PFSK-1 (cell line): Measurements from ENCODE around the gene PCYT1B. TPM values are rescaled to one million over a fixed set of nuclear protein-coding genes. Genes with fewer than 3 reads are reported as not detected.

Experiments used
- FOXP2 ChIP-seq: optimal IDR thresholded peaks from 2 replicates; pipeline ENCODE3; 2011; ENCODE audit warnings: borderline replicate concordance, control low read depth, inconsistent platforms; ENCODE audit not compliant: insufficient read depth; ENCODE audit errors: extremely low read length, extremely low read depth
- POLR2AphosphoS5 ChIP-seq: IDR thresholded peaks from 2 replicates; pipeline ENCODE4 v1.6.1; 2012; ENCODE audit warnings: low read depth, mild to moderate bottlenecking, control low read depth, low read length, moderate library complexity
- REST ChIP-seq, 2 experiments: IDR thresholded peaks; 2 replicates each; pipeline versions ENCODE4 v1.6.1 to v1.8.0; 2011 to 2012; ENCODE audit warnings: low read depth in 2 of 2, low read length in 2 of 2, control low read depth in 1 of 2, inconsistent platforms in 1 of 2, mild to moderate bottlenecking in 1 of 2, moderate library complexity in 1 of 2; ENCODE audit not compliant: insufficient read depth in 1 of 2
- SIN3A ChIP-seq: IDR thresholded peaks from 2 replicates; pipeline ENCODE4 v1.6.1; 2012; ENCODE audit warnings: mild to moderate bottlenecking, low read length, moderate library complexity, borderline replicate concordance; ENCODE audit not compliant: insufficient read depth
- TAF1 ChIP-seq: IDR thresholded peaks from 2 replicates; pipeline ENCODE4 v1.6.1; 2012; ENCODE audit warnings: low read length, control low read depth, borderline replicate concordance; ENCODE audit not compliant: insufficient read depth
- polyA plus RNA-seq: library from polyadenylated mRNA; unstranded; fragments of >200 nt; gene quantifications from one replicate; pipeline ENCODE4 v1.2.1, GENCODE V29; 2012; ENCODE audit warnings: low read depth, missing spikeins; ENCODE audit not compliant: insufficient read length

The PCYT1B gene
- polyA plus RNA-seq, result not detected

DNA sequence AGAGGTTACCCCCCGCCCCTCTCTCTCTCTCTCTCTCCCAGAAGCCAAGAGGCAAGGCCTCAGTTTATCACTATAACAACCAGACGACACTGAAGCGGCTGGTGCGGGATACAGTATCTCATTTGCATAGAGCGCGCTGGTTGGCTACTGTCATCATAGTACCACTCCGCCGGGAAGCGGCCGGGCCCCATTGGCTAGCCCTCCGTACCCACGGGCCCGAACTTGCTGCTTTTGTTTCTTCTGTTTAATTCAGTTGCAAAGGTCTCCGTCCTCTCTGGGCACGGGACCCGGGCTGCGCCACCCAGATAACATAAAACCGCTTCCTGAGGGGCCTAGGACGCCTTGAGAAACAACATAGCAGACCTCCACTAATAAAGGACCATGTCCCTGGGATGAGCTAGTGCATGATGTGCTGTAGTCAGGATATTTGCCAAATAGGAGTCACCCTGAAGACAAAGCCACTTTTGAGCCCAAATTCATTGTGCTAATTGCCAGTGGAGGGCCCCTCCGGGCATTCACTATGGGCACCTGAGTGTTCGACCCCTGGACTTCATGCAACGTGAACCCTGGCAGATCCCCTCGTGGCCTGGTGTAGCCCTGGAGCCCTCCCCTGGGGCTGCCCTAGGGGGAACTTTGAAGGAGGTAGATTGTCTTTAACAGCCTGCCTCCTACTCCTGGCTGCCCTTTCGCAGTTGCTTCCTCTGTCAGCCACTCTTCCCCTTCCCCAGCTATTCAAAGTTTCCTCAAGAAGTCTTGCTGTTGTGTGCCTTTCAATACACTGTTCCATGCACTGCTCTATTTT lies at the start of gene PCYT1B:
Gene PCYT1B (minus strand): TSS at position 91 of the 802 bp plus-strand sequence. CDS start 242 bp downstream, outside the sequence.
- no peak for TF ChIP-seq REST (IDR thresholded peaks at IDR 0.05; ENCODE audit: insufficient read depth in 1 of 2, low read depth in 2 of 2, low read length in 2 of 2)
- no peak for TF ChIP-seq TAF1
- TF ChIP-seq SIN3A, result no peak
- no peak for TF ChIP-seq POLR2AphosphoS5
- TF ChIP-seq FOXP2, result no peak

GRCh38 chrX:24696294-24696693 lies 49.1 kb upstream of the PCYT1B start:
- TF ChIP-seq POLR2AphosphoS5, result no peak
- TF ChIP-seq FOXP2, result no peak
- TF ChIP-seq TAF1, result no peak
- no peak for TF ChIP-seq REST (IDR thresholded peaks at IDR 0.05; ENCODE audit: insufficient read depth in 1 of 2, low read depth in 2 of 2, low read length in 2 of 2)
- TF ChIP-seq SIN3A, result no peak

- TF ChIP-seq SIN3A (no peak), REST (IDR thresholded peaks at IDR 0.05; ENCODE audit: insufficient read depth in 1 of 2, low read depth in 2 of 2, low read length in 2 of 2) (no peak), FOXP2 (no peak), TAF1 (no peak), POLR2AphosphoS5 (no peak)
Measured at GRCh38 chrX:24694825-24695224, 47.7 kb upstream of the PCYT1B start.

GRCh38 chrX:24693453-24694202 lies 46.5 kb upstream of the PCYT1B start, which contains the start of gene POLA1:
TSS of gene POLA1 (plus strand) at chrX:24693918. CDS start at chrX:24693962, 44 bp downstream.
- TF ChIP-seq TAF1 (no peak), POLR2AphosphoS5 (peak; percentile 40; the same call in 1 of the 2 replicates), REST (IDR thresholded peaks at IDR 0.05; ENCODE audit: insufficient read depth in 1 of 2, low read depth in 2 of 2, low read length in 2 of 2) (no peak), SIN3A (no peak), FOXP2 (peak; percentile 43)
